Body of pancreas (tissue), 4 donors: Measurements from ENCODE around the gene METAP1D.

Experiments
- POLR2A ChIP-seq, 3 donors: fragments of 450-650 bp; IDR thresholded peaks; one replicate each; pipeline ENCODE4 v1.6.1; 2016; ENCODE audit warnings: antibody characterized with exemption in 3 of 3, mild to moderate bottlenecking in 2 of 3
- TF ChIP-seq, protein P1 (sequence below), 7 experiments: fragments of 450-650 bp in 4 of 7; fragments of 200-600 bp in 3 of 7; sonication (generic) in 3 of 7; IDR thresholded peaks; one replicate each; pipeline ENCODE4 v1.5.1; 2016 to 2019; ENCODE audit warnings: antibody characterized with exemption in 7 of 7

DNA sequence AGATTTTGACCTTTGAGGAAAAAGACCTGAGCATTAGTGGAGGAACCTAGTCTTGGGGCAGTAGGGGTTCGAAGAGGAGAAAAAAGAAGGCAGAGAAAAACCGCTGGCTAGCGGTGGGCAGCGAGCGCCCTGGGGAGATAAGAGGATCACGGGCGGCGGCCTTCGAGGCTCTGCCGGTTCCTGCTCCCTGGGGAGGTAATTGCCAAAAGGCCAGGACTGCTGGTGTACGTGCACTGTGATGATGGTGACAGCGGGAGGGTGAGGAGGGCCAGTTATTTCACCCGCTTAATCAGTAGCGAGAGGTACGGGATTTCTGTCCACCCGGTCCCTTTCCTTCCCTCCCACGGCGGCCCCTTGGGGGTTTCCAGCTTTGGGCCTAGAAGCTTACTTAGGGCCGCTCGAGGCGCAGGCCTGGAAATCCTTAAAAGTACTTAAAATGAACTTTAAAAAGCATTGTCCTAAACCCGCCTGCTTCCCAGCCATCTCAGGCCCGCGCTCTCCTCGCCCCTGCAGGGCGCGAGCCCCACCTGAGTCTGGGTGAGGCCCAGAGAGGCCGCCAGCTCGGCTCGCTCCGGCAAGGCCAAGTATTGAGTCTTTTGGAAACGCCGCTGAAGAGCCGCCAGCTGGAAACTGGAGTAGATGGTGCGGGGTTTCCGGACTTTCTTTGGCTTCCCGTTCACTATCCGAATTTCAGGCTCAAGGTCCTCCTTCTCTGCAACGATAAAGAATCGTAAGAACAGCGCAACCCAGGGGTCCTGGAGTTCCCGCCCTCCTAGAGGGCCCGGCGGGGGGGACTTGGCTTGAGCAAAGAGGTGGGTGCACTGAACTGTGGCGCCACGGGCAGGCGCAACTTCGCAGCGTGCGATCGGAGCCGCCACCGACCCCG is 101.4 kb downstream of the METAP1D start:
- TF ChIP-seq, protein P1, sequence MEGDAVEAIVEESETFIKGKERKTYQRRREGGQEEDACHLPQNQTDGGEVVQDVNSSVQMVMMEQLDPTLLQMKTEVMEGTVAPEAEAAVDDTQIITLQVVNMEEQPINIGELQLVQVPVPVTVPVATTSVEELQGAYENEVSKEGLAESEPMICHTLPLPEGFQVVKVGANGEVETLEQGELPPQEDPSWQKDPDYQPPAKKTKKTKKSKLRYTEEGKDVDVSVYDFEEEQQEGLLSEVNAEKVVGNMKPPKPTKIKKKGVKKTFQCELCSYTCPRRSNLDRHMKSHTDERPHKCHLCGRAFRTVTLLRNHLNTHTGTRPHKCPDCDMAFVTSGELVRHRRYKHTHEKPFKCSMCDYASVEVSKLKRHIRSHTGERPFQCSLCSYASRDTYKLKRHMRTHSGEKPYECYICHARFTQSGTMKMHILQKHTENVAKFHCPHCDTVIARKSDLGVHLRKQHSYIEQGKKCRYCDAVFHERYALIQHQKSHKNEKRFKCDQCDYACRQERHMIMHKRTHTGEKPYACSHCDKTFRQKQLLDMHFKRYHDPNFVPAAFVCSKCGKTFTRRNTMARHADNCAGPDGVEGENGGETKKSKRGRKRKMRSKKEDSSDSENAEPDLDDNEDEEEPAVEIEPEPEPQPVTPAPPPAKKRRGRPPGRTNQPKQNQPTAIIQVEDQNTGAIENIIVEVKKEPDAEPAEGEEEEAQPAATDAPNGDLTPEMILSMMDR (IDR thresholded peaks at IDR 0.05), result no peak
- no peak for TF ChIP-seq POLR2A (IDR thresholded peaks at IDR 0.05)
